ENCODE results near the gene TCEA2.
"Not testable (repeated sequence)": the region's sequence is repeated elsewhere in the genome, so short reads cannot be mapped to it uniquely, and the experiment has no call there.

TCEA2 gene

GRCh38 chr20:64111841-64112641, 49.0 kb downstream of the TCEA2 start:
- no peak for DNase-seq

- no peak for DNase-seq
These were observed 49.9 kb downstream of the TCEA2 start for GRCh38 chr20:64112691-64113443.

DNA sequence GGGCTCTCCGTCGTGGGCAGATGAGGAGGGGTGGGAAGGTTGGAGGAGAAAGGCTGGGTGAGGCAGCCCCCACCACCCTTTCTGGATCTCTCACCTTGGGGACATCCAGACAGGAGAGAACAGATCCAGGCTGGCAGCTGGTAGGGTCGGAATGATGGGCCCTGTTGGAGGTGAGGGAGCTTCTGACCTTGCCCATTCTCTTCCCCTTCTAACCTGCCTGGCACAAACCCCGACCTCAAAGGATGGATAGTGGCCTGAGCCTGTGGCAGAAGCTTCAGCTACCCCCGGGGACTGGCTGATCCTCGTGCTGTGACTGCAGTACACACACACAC, 50.4 kb downstream of the TCEA2 start:
- no peak for DNase-seq

GRCh38 chr20:64113796-64114355, 50.9 kb downstream of the TCEA2 start:
- DNase-seq, result no peak

GRCh38 chr20:64114356-64114971, 51.5 kb downstream of the TCEA2 start:
- no peak for DNase-seq

GRCh38 chr20:64115171-64115911, 52.3 kb downstream of the TCEA2 start:
- no peak for DNase-seq

DNA sequence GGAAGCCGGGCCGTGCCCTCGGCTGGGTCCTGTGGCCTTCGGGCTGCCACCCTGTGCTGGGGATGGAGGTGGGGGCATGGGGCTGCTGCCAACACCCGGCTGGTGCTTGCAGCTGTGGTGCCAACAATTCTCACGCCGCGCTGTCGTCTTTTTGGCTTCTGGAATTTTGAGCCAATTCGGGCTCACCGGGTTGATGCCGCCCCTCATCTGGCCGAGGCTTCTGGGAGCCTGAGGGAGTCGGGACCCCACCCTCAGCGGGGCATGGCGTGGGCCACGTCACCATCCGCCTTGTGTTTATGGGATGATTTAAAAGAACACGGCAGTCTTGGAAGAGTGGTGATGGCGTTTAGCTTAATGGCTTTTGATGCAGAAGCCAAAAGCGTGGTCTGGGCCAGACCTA, 53.0 kb downstream of the TCEA2 start:
- DNase-seq, result no peak

GRCh38 chr20:64116541-64117431, 53.8 kb downstream of the TCEA2 start:
- DNase-seq, result no peak

DNA sequence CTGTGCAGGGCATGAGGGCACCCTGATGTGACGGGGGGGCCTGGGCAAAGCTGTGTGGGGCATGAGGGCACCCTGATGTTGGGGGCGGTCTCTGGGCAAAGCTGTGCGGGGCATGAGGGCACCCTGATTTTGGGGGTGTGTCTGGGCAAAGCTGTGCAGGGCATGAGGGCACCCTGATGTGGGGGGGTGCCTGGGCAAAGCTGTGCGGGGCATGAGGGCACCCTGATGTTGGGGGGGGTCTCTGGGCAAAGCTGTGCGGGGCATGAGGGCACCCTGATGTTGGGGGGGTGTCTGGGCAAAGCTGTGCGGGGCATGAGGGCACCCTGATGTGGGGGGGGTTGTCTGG, 54.4 kb downstream of the TCEA2 start:
- not testable (repeated sequence) for DNase-seq

GRCh38 chr20:64119301-64119680, 56.3 kb downstream of the TCEA2 start:
- no peak for DNase-seq

- DNase-seq, result no peak
These were observed 56.8 kb downstream of the TCEA2 start for GRCh38 chr20:64119681-64120341.

DNA sequence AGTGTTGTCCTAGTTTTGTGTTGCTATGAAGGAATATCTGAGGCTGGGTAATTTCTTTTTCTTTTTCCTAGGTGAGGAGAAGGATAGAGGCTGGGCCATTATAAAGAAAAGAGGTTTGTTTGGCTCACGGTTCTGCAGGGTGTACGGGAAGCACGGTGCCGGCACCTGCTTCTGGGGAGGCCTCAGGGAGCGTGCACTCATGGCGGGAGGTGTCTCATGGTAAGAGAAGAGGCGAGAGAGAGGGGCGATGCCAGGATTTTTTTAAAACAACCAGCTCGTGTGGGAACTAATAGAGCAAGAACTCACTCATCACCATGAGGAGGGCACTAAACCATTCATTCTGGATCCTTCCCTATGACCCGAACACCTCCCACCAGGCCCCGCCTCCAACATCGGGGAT, 58.6 kb downstream of the TCEA2 start:
- DNase-seq, result no peak
